Tibial nerve (tissue), 3 donors: ENCODE results near the gene GPC5.

Experiments
- CTCF ChIP-seq, 5 experiments: fragments of 200-600 bp in 3 of 5; fragments of 450-650 bp in 2 of 5; sonication (generic) in 3 of 5; IDR thresholded peaks; one replicate each; pipeline ENCODE4 v1.5.1; 2016 to 2019; ENCODE audit warnings: antibody characterized with exemption in 5 of 5, mild to moderate bottlenecking in 3 of 5, moderate library complexity in 2 of 5
- POLR2A ChIP-seq, 2 donors: fragments of 450-650 bp; IDR thresholded peaks; one replicate each; pipeline ENCODE4 v1.6.1; 2017; ENCODE audit warnings: antibody characterized with exemption in 2 of 2, mild to moderate bottlenecking in 2 of 2, moderate library complexity in 2 of 2

- no peak for TF ChIP-seq CTCF (IDR thresholded peaks at IDR 0.05)
- TF ChIP-seq POLR2A (IDR thresholded peaks at IDR 0.05), result no peak
Observed at GRCh38 chr13:92739306-92739818, 1340.9 kb downstream of the GPC5 start.
